Measurements from ENCODE around the gene ACYP2.
"Not testable (repeated sequence)": the region's sequence is repeated elsewhere in the genome, so short reads cannot be mapped to it uniquely, and the experiment has no call there.

DNA sequence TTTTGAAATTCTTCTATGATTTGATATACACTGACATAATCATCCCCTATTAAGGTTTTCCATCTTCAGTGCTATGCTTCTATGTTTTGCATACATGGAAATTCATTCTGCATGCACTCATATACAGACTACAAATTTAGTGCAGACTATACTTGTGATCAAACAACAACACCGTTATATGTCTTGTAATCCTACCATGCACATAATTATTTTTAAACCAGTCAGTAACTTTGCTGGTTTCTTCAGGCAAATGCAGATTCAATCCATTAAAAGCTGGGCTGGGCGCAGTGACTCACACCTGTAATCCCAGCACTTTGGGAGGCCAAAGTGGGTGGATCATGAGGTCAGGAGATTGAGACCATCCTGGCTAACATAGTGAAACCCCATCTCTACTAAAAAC is 11.8 kb downstream of the ACYP2 start:
- TF ChIP-seq ELF4 (IDR thresholded peaks at IDR 0.05); FOXA1 (IDR thresholded peaks at IDR 0.05); BHLHE40 (IDR thresholded peaks at IDR 0.05; ENCODE audit: borderline replicate concordance); LEF1 (IDR thresholded peaks at IDR 0.05; ENCODE audit: borderline replicate concordance); FOXM1 (IDR thresholded peaks at IDR 0.05; ENCODE audit: borderline replicate concordance); NFRKB (IDR thresholded peaks at IDR 0.05); TARDBP (IDR thresholded peaks at IDR 0.05); HDGF (IDR thresholded peaks at IDR 0.05; ENCODE audit: borderline replicate concordance); ZNF384 (IDR thresholded peaks at IDR 0.05); SP1 (IDR thresholded peaks at IDR 0.05): not testable (repeated sequence)
- TF ChIP-seq, protein P1, sequence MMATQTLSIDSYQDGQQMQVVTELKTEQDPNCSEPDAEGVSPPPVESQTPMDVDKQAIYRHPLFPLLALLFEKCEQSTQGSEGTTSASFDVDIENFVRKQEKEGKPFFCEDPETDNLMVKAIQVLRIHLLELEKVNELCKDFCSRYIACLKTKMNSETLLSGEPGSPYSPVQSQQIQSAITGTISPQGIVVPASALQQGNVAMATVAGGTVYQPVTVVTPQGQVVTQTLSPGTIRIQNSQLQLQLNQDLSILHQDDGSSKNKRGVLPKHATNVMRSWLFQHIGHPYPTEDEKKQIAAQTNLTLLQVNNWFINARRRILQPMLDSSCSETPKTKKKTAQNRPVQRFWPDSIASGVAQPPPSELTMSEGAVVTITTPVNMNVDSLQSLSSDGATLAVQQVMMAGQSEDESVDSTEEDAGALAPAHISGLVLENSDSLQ (IDR thresholded peaks at IDR 0.05): not testable (repeated sequence)
